ENCODE data around the gene PROZ.

The PROZ gene

GRCh38 chr13:113142876-113143275 lies 15.6 kb upstream of the PROZ start:
- DNase-seq = no peak

DNA sequence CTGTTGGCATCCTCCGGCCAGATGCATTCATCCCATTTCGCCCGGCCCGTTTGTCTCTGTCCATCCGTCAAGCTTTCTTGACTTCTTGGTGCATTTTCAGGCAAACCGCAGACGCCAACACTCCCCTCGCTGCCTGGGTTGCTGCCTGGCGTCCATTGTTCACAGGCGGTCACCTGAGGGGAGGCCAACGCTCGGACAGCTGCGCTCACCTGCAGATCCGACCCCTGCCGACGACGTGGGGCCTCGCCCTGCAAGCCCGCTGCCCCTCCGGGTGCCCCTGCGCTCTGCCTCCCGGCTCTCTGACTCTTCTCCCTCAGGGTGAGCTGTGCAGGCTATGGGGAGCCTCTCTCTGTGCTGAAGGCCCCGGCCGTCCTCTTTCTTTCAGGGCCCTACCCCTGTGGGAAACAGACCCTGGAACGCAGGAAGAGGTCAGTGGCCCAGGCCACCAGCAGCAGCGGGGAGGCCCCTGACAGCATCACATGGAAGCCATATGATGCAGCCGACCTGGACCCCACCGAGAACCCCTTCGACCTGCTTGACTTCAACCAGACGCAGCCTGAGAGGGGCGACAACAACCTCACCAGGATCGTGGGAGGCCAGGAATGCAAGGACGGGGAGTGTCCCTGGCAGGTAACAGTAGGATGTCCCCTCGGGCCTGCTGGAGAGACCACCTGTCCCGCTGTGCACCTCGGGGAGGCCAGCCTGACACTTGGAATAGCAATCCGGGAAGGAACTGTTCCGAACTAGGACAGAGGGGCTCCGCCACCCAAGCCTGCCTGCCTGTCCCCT lies 14.8 kb upstream of the PROZ start:
- DNase-seq = no peak

DNA sequence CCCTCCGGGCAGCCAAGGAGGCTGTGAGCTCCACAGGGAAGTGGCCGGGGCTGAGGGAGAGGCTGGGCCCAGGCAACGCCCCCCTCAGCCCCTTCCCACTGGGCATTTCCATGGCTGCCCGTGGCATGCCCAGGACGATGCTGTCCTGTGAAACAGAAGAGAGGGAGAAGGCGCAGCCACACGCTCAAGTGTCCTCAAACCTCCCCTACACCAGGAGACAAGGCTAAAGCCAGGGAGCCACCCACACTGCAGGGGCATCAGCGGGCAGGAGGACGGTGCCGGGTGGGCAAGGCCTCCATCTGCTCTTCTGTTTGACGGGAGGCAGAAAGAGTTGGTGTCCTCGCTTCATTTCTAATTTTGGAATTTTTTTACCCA lies 14.2 kb upstream of the PROZ start:
- no peak for DNase-seq

DNA sequence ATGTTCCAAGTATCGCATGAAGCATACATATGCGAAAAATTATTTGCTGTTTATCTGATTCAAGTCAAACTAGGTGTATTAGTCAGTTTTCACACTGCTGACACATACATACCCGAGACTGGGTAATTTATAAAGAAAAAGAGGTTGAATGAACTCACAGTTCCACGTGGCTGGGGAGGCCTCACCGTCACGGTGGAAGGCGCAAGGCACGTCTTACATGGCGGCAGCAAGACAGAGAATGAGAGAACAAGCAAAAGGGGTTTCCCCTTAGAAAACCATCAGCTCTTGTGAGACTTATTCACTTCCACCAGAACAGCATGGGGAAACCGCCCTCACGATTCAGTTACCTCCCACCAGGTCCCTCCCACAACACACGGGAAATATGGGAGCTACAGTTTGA lies 13.0 kb upstream of the PROZ start:
- DNase-seq = no peak

- no peak for DNase-seq
These were observed 12.4 kb upstream of the PROZ start for GRCh38 chr13:113145911-113146598.

DNA sequence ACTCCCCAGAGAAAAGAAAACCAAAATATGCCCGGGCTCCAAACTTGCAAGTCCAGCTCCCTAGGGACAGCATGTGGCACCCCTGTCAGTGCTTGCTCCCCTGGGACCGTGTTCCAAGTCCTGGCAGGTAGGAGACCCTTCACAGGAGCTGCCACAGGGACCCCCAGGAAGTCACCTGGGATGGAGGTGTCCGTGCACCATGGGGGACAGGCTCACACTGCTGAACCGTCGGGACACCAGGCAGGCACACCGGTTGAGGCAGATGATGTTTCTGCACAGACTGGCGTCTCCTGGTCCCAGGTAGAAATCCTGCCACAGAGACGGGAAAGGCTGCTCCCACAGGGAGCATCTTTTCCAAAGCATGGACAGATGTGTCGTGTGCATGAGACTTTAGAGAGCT lies 11.7 kb upstream of the PROZ start:
- DNase-seq = no peak

- DNase-seq = no peak
These were observed 11.2 kb upstream of the PROZ start for GRCh38 chr13:113147206-113147605.

GRCh38 chr13:113148407-113148806 lies 10.0 kb upstream of the PROZ start:
- no peak for DNase-seq

- no peak for DNase-seq
These were observed 9.4 kb upstream of the PROZ start for GRCh38 chr13:113148940-113149503.

DNA sequence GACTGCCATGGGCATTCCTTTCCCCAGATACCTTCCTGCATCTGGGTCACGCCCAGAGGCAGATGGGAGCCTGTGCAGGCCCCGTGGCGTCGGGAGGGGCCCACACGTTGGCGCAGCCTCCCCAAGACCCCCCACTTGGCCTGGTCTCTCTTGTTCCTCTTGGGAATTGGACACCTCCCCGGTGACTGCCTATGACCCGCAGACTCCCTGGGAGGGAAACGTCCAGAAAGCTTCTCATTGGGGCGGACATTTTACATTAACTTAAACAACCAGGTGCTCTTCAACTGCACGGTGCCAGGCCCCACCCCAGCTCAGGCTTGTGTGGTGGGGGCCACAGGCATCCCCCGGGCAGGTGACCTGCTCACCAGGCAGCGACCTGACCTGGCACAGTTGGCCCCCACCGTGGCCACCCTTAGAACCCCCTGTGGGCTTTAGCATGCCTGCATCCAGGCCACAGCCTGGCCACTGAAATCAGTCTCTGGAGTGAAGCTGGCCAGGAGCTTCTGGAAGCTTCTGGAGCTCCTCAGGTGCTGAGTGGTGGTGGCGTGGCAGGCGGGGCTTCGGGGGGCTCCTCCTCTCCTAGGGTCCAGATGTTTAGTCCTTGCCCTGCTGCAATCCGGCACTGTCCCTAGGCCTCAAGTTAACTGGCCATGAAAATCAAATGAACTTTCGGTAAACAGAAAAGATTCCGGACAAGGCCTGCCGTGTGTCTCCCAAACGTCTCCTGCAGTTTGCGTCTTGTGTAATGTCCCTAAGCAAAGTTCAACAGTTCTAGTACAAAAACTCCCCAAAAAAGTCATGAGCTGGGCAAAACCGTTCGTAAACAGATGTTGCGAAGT lies 8.5 kb upstream of the PROZ start:
- no peak for DNase-seq

DNA sequence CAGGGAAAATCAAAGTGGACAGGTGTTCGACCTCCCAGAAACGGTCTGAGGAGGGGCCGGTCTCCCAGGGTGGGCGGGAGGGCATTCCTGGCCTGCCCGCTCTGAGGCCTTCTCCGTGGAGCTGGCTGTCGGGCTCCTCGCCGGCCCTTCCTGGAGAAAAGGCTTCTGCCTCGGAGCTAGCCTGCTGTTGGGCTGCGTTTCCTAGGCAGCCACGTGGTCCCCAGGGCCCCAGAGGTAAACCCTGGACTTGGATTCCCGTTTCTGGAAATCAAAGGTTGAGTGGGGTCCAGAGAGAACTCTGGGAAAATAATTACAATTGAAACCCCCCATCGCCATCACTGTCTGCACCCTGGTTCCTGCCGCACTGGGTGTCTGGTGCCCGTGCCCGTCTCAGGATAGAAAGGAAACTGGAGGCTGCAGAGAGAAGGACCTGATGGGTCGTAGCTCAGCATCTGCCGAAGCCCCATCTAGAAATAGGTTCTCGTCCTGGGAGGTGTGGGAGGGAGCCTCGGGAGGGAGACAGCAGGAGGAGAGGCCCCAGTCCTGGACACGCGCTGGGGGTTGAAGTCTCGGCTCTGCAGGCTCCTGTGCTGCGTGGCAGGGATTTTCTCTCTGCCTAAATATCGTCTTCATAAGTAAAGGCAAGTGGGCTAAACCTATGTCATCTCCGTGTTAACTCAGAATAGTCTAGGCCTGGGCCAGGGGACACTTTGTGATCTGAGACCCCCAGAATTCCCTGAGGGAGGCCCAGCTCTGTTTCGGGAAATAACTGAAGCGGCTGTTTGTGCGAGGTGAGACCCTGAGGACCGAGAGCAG lies 7.7 kb upstream of the PROZ start:
- no peak for DNase-seq

GRCh38 chr13:113151745-113152690 lies 6.4 kb upstream of the PROZ start:
- DNase-seq = no peak

DNA sequence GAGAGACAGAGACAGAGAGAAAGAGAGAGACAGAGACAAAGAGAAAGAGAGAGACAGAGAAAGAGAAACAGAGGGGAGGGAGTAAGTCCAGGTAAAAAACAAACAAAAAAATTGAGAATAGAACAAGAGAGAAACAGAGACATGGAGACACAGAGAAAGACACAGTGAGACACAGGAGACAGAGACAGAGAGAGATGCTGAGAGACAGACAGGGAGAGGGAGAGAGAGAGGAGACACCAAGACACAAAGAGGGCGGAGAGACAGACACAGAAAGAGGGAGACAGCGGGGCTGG lies 5.8 kb upstream of the PROZ start:
- DNase-seq = no peak

DNA sequence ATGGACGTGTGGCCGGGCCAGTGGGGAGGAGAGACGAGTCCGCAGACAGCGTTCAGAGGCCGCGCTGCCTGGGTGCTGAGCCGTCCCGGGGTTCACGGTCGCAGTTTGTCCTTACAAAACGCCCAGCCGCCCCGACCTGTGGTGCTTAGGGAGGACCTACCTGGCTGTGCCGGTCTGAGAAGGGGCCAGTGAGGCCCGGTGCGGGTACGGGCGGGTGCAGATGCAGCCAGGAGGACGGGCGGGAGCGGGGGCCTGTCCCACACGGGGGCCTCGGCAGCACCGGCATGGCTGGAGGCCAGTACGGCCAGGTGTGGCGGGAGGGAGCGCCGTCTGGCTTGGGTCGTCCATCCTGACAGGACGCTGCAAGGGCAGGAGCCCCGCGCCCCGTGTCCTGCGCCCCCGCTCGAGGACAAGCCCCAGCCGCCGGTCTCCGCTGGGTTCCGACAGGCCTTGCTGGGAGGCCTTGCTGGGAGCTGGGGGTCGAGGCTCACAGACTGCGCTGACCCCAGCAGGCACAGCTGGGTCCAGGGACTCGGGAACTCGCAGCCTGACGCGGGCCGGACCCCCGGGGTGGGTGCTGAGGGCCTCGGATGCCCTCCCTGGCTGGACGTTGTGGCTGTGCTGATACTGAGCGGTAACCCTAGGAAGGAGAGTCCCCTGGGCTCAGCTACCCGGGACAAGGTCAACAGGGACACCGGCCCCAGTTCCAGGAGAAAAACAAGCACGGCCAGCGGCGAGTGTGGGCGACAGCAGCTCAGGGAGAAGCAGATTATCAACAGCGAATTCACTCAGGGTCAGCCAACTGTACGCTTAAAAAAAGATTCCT lies 5.3 kb upstream of the PROZ start:
- peak; percentile 19 for DNase-seq

DNA sequence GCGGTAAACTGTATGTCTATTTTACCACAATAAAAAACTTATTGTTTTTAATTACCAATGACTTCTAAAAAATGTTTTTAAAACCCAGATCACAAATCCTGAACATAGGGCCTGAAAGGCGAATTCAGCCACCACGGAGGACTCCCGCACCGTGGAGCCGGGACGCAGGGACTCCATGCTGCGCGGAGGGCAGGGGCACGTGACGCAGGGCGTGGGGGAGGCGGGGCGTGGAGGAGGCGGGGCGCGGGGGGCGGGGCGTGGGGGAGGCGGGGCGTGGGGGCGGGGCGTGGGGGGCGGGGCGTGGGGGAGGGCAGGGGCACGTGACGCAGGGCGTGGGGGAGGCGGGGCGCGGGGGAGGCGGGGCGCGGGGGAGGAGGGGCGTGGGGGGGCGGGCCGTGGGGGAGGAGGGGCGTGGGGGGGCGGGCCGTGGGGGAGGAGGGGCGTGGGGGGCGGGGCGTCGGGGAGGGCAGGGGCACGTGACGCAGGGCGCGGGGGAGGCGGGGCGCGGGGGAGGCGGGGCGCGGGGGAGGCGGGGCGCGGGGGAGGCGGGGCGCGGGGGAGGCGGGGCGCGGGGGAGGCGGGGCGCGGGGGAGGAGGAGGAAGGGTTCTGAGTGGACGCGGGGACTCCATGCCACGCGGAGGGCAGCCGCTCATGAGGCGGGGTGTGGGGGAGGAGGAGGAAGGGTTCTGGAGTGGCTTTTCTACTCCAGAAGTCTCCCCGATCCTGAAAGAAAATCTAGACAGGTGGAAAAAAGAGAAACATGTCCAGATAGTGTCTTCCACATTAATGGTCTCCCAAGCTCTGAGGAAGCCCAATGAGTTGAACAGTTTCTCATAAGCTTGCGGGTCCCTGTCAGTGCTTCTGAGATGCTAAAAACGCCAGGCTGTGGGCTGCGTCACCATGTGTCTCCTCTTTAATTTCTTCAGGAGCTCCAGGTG lies 4.4 kb upstream of the PROZ start:
- DNase-seq = peak; percentile 65

DNA sequence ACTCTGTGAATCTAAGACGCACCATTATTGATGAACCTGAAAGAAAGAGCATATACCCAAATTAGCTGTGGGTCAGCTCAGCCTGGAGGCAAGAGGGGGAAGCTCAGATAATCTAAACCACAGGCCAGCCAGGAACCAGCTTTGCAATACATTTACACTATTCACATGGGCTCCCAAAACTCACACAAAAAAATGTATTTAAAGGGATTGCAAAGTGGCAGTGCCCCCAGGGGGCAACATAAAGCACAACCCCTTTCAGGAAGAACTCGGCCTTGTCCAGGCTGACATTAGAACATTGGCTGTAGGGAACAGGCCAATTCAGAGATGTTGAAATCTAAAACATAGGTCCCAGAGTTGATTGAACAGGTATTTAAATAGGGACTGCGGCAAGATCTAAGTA lies 3.2 kb upstream of the PROZ start:
- DNase-seq = no peak

DNA sequence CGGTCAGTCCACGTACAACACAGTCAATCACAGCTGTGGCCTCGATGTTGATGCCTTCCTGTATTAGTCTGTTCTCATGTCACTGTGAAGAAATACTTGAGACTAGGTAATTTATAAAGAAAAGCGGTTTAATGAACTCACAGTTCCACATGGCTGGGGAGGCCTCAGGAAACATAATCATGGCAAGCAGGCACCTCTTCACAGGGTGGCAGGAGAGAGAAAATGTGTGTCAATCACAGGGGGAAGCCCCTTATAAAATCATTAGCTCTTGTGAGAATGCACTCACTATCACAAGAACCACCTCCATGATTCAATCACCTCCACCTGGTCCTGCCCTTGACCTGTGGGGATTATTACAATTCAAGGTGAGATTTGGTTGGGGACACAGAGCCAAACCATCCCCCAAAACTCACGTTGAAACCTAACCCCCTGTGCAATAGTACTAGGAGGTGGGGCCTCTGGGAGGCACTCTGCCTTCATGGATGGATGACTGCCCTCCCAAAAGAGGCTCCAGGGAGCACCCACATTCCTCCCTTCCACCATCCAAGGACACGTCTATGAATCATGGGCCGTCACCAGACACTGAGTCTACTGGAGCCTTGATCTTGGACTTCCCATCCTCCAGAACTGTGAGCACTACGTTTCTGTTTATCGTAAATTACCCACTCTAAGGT lies 2.3 kb upstream of the PROZ start:
- DNase-seq = no peak

DNA sequence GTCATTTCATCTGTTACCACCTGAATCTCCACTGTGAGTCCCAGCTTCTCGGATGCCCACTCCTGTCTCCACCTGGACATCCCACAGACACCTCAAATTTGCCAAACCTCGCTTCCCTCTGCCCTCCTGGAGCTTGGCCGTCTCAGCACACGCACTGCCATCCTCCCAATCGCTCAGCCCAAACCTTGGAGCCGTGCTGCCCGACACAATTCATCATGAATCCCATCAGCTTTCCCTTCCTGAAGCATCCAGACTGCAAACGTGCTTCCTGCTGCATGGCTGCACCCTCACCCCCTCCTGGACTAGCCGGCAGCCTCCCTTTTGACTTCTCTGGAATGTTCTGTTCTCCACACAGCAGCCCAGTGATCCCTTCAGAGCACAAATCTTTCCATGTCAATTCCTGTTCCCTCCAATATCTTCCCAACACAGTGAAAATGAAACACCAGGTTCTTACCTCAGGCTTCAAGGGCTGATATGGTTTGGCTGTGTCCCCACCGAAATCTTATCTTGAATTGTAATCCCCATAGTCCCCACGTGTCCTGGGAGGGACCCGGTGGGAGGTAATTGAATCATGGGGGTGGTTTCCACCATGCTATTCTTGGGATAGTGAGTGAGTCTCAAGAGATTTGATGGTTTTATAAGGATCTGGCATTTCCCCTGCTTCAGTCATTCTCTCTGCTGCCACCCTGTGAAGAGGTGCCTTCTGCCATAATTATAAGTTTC lies 1.1 kb upstream of the PROZ start:
- DNase-seq = no peak

Data from activated T-cell treated with anti-CD3 and anti-CD28 coated beads for 4 hours (primary cell).